Testis (tissue), 2 donors: ENCODE data around the gene ARL3.

Experiments used
- CTCF ChIP-seq, 3 experiments: fragments of 450-650 bp in 2 of 3; fragments of 200-600 bp in 1 of 3; sonication (generic) in 1 of 3; IDR thresholded peaks; one replicate each; pipeline ENCODE4 v1.5.1; 2016 to 2019; ENCODE audit warnings: antibody characterized with exemption in 3 of 3, mild to moderate bottlenecking in 2 of 3, moderate library complexity in 1 of 3
- POLR2A ChIP-seq: fragments of 450-650 bp; IDR thresholded peaks from one replicate; pipeline ENCODE4 v1.6.1; 2017; ENCODE audit warnings: antibody characterized with exemption, mild to moderate bottlenecking, moderate library complexity

- TF ChIP-seq CTCF (IDR thresholded peaks at IDR 0.05) (no peak), POLR2A (no peak)
Measured at GRCh38 chr10:102647443-102648268, 66.5 kb downstream of the ARL3 start.
